H1 (cell line): ENCODE data around the gene GGA1. TPM values are rescaled to one million over a fixed set of nuclear protein-coding genes. Genes with fewer than 3 reads are reported as not detected.

Source experiments
- NANOG ChIP-seq: IDR thresholded peaks from 2 replicates; pipeline ENCODE4 v1.6.1; 2011; ENCODE audit warnings: low read length, low read depth, mild to moderate bottlenecking, inconsistent platforms; ENCODE audit not compliant: insufficient read depth, poor library complexity, severe bottlenecking
- polyA plus RNA-seq, 7 experiments: library from polyadenylated mRNA; depleted of rRNA in 3 of 7; stranded (reverse) in 5 of 7; unstranded in 2 of 7; fragments of >200 nt in 5 of 7; fragments of 200-250 nt in 2 of 7; gene quantifications; 1 replicate in 5 of 7; 2 replicates in 1 of 7; 4 replicates in 1 of 7; pipeline versions ENCODE4 v1.2.1 to v1.2.3, GENCODE V29; 2011 to 2013; ENCODE audit warnings: missing spikeins in 2 of 7, mixed read lengths in 2 of 7
- total RNA-seq: library from RNA; stranded (reverse); fragmentation: NEBNext Ultra II Directional; extraction: Animal tissue kit (Norgen Biotek cat#: 25700); gene quantifications from 2 replicates; pipeline ENCODE4 v1.2.1, GENCODE V29; 2021

GGA1 gene
- total and polyA plus RNA-seq, 2 of the 8 experiments (the other 6 are each of a cell fraction or from before 2014, with no cell fraction given), result 49.3 to 57.2 TPM

DNA sequence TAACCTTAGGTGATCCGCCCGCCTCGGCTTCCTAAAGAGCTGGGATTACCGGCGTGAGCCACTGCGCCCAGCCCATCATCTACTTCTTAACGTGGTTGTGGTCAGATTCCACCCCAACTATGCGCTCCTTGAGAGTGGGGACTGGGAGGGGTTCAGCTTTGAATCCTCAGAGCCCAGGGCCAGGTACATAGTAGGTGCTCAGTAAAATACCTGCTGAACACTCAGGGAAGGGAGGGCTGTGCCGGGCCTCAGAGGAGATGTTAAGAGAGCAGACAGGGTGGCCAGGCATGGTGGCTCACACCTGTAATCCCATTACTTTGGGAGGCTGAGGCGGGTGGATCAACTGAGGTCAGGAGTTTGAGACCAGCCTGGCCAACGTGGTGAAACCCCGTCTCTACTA is 65.6 kb downstream of the GGA1 start (continued):
- TF ChIP-seq NANOG, result no peak
- TF ChIP-seq, all 59 proteins: peak for 0
